Measurements from ENCODE around the gene SLC34A3. TPM values are rescaled to one million over a fixed set of nuclear protein-coding genes. Genes with fewer than 3 reads are reported as not detected.

The SLC34A3 gene
- total RNA-seq, 4 donors from 2014 or later = not detected

GRCh38 chr9:137232510-137232909 is 1.8 kb downstream of the SLC34A3 start:
- peaks cover 0 to 31% (median 15%) of the 10 kb centered on the region in 3 donors for H3K4me1 ChIP-seq
- H3K27ac ChIP-seq = no peak overlapping the region
- H3K9me3 ChIP-seq = no peaks in the 10 kb centered on the region
- H3K27me3 ChIP-seq = peaks cover 75% of the 10 kb centered on the region
- no peak overlapping the region for H3K4me3 ChIP-seq
- H3K36me3 ChIP-seq = no peaks in the 10 kb centered on the region
- ATAC-seq = no peak
- TF ChIP-seq CTCF (IDR thresholded peaks at IDR 0.05) (no peak), POLR2AphosphoS5 (IDR thresholded peaks at IDR 0.05) (no peak), EP300 (IDR thresholded peaks at IDR 0.05) (no peak), POLR2A (IDR thresholded peaks at IDR 0.05) (no peak)
- WGBS, 2 donors (ENCODE audit: low coverage in 1 of 2) = 75% methylated on average over 10 of the region's 24 CpGs; no CpG with 5 or more reads in 1 of the 2 donors

DNA sequence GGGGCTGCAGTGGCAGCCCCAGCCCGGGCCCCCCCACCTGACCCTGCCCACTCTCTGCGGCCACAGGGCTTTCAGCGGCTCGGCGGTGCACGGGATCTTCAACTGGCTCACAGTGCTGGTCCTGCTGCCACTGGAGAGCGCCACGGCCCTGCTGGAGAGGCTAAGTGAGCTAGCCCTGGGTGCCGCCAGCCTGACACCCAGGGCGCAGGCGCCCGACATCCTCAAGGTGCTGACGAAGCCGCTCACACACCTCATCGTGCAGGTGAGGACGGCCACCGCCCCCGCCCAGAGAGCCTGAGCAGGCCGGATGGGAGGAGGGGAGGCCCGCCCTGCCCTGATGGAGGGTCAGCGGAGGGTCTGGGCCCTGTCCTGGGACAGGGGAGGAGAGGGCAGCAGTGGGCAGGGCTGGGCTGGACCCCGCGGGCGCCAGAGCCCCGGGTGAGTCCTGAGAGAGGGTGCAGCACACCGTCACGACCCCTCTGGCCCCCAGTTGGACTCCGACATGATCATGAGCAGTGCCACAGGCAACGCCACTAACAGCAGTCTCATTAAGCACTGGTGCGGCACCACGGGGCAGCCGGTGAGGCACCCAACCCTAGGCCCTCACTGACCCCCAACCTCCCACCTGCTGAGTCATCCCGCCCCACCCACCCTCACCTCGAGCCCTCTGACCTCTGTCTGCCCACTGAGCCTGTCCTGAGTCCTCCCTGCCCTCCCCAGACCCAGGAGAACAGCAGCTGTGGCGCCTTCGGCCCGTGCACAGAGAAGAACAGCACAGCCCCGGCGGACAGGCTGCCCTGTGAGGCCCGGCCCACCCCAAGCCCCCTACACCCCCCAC is 2.7 kb downstream of the SLC34A3 start:
- ATAC-seq = no peak
- peaks cover 66% of the 10 kb centered on the region for H3K27me3 ChIP-seq
- WGBS, 2 donors (ENCODE audit: low coverage in 1 of 2) = 60 to 100% methylated on average over 1 of the region's 40 CpGs

GRCh38 chr9:137234055-137234697 is 3.5 kb downstream of the SLC34A3 start:
- Histone ChIP-seq H3K4me1 (peaks cover 0 to 40% (median 23%) of the 10 kb centered on the region in 3 donors), H3K4me3 (no peak overlapping the region), H3K9me3 (no peaks in the 10 kb centered on the region), H3K36me3 (no peaks in the 10 kb centered on the region), H3K27ac (no peak overlapping the region), H3K27me3 (peaks cover 58% of the 10 kb centered on the region)
- no peak for TF ChIP-seq CTCF (IDR thresholded peaks at IDR 0.05)
- WGBS, 2 donors (ENCODE audit: low coverage in 1 of 2) = no CpG with 5 or more reads among the region's 40 CpGs
- no peak for ATAC-seq

More for the DNA sequence above, 2.7 kb downstream of the SLC34A3 start:
- no peaks in the 10 kb centered on the region for H3K36me3 ChIP-seq
- no peak for TF ChIP-seq CTCF (IDR thresholded peaks at IDR 0.05)
- TF ChIP-seq POLR2AphosphoS5 (IDR thresholded peaks at IDR 0.05) = no peak
- no peak for TF ChIP-seq EP300 (IDR thresholded peaks at IDR 0.05)
- TF ChIP-seq POLR2A (IDR thresholded peaks at IDR 0.05) = no peak
- peaks cover 0 to 32% (median 15%) of the 10 kb centered on the region in 3 donors for H3K4me1 ChIP-seq
- H3K4me3 ChIP-seq = no peak overlapping the region
- H3K9me3 ChIP-seq = no peaks in the 10 kb centered on the region
- H3K27ac ChIP-seq = no peak overlapping the region

DNA sequence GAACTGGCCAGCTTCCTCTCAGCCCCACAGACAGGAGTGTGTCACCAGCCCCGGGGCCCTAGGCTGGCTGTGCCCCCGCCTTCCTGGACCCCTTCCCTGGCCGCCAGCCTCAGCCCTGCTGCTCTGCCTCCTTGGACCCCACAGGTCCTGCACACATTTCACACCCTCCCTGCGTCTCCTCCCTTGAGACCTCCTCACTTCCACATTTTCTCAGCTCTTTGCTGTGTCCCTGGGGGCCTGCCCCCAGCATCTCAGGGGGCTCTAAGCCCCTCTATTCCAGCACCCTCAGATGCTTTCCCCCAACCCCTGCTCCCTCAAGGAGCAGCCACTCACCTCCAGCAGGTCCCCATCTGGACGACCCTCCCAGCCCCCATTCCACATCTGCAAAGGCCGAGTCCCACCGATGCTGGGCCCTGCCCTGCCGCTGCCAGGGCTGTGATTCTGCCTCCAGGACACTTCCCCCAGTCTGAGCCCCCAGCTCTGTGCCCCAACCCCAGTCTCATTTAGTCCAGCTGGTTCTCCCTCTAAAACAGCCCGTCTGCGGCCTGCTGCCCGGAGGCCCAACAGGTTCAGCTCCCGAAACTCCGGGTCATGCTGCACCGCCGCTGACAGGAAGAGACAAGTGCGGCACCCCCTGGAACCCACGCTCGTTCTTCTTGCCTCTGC is 4.2 kb downstream of the SLC34A3 start:
- 55 to 64% methylated on average over 3 to 4 of the region's 18 CpGs for WGBS, 2 donors (ENCODE audit: low coverage in 1 of 2)
- no peaks in the 10 kb centered on the region for H3K9me3 ChIP-seq
- peaks cover 51% of the 10 kb centered on the region for H3K27me3 ChIP-seq
- H3K4me3 ChIP-seq = no peak overlapping the region
- TF ChIP-seq POLR2AphosphoS5 (IDR thresholded peaks at IDR 0.05) = no peak
- TF ChIP-seq CTCF (IDR thresholded peaks at IDR 0.05) = no peak
- TF ChIP-seq POLR2A (IDR thresholded peaks at IDR 0.05) = no peak
- no peak for TF ChIP-seq EP300 (IDR thresholded peaks at IDR 0.05)
- H3K36me3 ChIP-seq = no peaks in the 10 kb centered on the region
- peaks cover 0 to 48% (median 29%) of the 10 kb centered on the region in 3 donors for H3K4me1 ChIP-seq
- no peak for ATAC-seq
- H3K27ac ChIP-seq = no peak overlapping the region
